Activated CD4-positive, alpha-beta memory T cell treated with anti-CD3 and anti-CD28 coated beads, Interleukin-2, amount 10 ng/mL, durations not matched to agents 7 days and 5 days (primary cell): ENCODE measurements around the gene ZBTB17. TPM values are rescaled to one million over a fixed set of nuclear protein-coding genes. Genes with fewer than 3 reads are reported as not detected.

Source experiments
- CTCF ChIA-PET: fragments of 350-600 bp; sonication (Branson Sonifier 250); formaldehyde crosslinking; loops from one replicate; lab custom pipeline; 2021; ENCODE audit warnings: antibody characterized with exemption, inconsistent platforms; lab: Charles Lee
- POLR2A ChIA-PET: fragments of 350-600 bp; sonication (Branson Sonifier 250); formaldehyde crosslinking; loops from one replicate; lab custom pipeline; 2021; ENCODE audit warnings: antibody characterized with exemption; lab: Charles Lee
- DNase-seq: peaks from one replicate; pipeline ENCODE4 v3.0.0-alpha.2; 2020
- H3K27ac Mint-ChIP-seq: one replicate; pipeline ENCODE4 v1.8.0; 2021; ENCODE audit warnings: mild to moderate bottlenecking, mixed read lengths
- H3K27me3 Mint-ChIP-seq: one replicate; pipeline ENCODE4 v1.8.0; 2021; ENCODE audit warnings: mixed read lengths
- H3K36me3 Mint-ChIP-seq: one replicate; pipeline ENCODE4 v1.8.0; 2021; ENCODE audit warnings: low read depth, mixed read lengths
- H3K4me1 Mint-ChIP-seq: one replicate; pipeline ENCODE4 v1.8.0; 2021; ENCODE audit warnings: mixed read lengths
- H3K4me3 Mint-ChIP-seq: one replicate; pipeline ENCODE4 v1.8.0; 2021; ENCODE audit warnings: mild to moderate bottlenecking, mixed read lengths
- H3K9me3 Mint-ChIP-seq: one replicate; pipeline ENCODE4 v1.8.0; 2021; ENCODE audit warnings: mixed read lengths
- total RNA-seq, 2 experiments: library from RNA; stranded (reverse); gene quantifications; one replicate each; pipeline ENCODE4 v1.2.3, GENCODE V29; 2021

ZBTB17 gene
- total RNA-seq, 2 experiments from 2014 or later: 43.8 to 48.0 TPM

DNA sequence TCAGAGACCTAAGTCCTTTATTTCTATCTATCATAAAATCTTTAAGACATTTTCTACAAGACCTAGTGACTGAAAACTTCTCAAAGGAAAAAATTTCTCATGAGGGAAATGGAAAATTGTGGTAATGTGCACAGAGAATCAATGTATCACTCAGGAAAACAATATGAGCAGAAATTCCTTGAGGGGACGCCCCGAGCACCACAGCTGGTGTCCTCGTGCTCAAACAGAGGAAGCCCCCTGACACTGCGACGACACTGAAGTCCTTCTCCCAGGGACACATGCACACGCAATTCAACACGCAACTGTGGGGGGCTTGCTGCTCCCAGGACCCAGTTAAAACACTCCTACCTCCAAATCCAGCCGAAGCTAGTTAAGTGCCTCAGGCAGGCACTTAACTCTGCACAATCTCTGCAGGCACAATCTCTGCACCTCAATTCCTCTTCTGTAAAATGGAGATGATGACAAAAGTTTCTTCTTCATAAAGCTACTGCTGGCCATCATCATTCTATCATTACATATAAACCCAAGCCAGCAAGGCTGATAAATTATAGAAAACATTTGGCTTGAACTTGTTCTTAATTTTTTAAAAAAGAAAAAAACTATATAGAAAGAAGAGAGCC is 16.0 kb downstream of the ZBTB17 start:
- CTCF ChIA-PET: interaction anchor here (0.5 to 1.6 kb wide), 3 partner anchors 145 to 538 kb away, joined by 3 to 8 read pairs (median 5); no protein-coding TSS in a partner anchor
- POLR2A ChIA-PET: interaction anchor here (1.1 to 1.9 kb wide), 3 partner anchors 10 to 22 kb away, joined by 3 to 6 read pairs (median 4); no protein-coding TSS in a partner anchor
- H3K4me1 Mint-ChIP-seq: peaks cover 51% of the 10 kb centered on the region
- no peak overlapping the region for H3K4me3 Mint-ChIP-seq
- peaks cover 16% of the 10 kb centered on the region for H3K36me3 Mint-ChIP-seq
- DNase-seq: no peak
- no peaks in the 10 kb centered on the region for H3K27me3 Mint-ChIP-seq
- no peaks in the 10 kb centered on the region for H3K9me3 Mint-ChIP-seq
- H3K27ac Mint-ChIP-seq: no peak overlapping the region

- Mint-ChIP-seq H3K27ac (no peak overlapping the region), H3K4me1 (peaks cover 47% of the 10 kb centered on the region), H3K9me3 (no peaks in the 10 kb centered on the region), H3K4me3 (no peak overlapping the region), H3K27me3 (no peaks in the 10 kb centered on the region), H3K36me3 (peaks cover 16% of the 10 kb centered on the region)
- no peak for DNase-seq
- ChIA-PET CTCF (interaction anchor here (1.3 to 1.6 kb wide), 2 partner anchors 144 to 167 kb away, joined by 5 to 8 read pairs; no protein-coding TSS in a partner anchor), POLR2A (interaction anchor here (1.5 to 1.9 kb wide), 2 partner anchors 9 to 17 kb away, joined by 4 to 6 read pairs; no protein-coding TSS in a partner anchor)
These were observed 16.5 kb downstream of the ZBTB17 start for GRCh38 chr1:15959424-15959823.

- Mint-ChIP-seq H3K36me3 (peaks cover 21% of the 10 kb centered on the region), H3K27ac (no peak overlapping the region), H3K9me3 (no peaks in the 10 kb centered on the region), H3K27me3 (no peaks in the 10 kb centered on the region), H3K4me3 (no peak overlapping the region), H3K4me1 (peaks cover 47% of the 10 kb centered on the region)
- no peak for DNase-seq
- POLR2A ChIA-PET: interaction anchor here (1.5 to 1.9 kb wide), 2 partner anchors 9 to 17 kb away, joined by 4 to 6 read pairs; no protein-coding TSS in a partner anchor
- CTCF ChIA-PET: interaction anchor here (1.4 to 1.6 kb wide), 2 partner anchors 112 to 144 kb away, joined by 3 to 8 read pairs; partner anchors contain the start of gene SPEN
These were observed 17.1 kb downstream of the ZBTB17 start for GRCh38 chr1:15958793-15959192.

DNA sequence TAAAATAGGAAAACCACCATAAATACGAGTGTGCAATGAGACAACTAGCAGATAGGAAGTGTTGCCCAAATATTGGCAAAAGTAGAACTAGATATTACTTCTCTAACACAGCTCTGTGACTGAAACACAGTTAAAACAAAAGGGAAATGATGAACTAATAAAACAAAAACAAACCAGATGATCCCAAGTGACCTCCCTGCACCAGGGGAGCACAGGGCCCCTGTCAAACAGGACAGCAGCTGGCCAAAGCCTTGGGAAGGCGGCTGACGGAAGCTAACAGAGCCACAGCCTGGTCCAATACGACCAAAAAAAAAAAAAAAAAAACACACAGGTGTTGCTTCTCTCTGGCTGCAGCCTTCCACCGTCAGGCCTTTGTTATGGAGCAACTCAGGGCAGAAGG is 17.8 kb downstream of the ZBTB17 start:
- Mint-ChIP-seq H3K27me3 (no peaks in the 10 kb centered on the region), H3K9me3 (no peaks in the 10 kb centered on the region), H3K4me3 (no peak overlapping the region), H3K36me3 (peaks cover 21% of the 10 kb centered on the region), H3K4me1 (peaks cover 47% of the 10 kb centered on the region), H3K27ac (no peak overlapping the region)
- POLR2A ChIA-PET: interaction anchor here (1.2 to 1.9 kb wide), 2 partner anchors 8 kb away, joined by 3 to 6 read pairs; no protein-coding TSS in a partner anchor
- CTCF ChIA-PET: interaction anchor here (0.8 to 1.4 kb wide), 3 partner anchors 18 to 143 kb away, joined by 3 to 4 read pairs (median 3); partner anchors contain the start of genes SPEN and ZBTB17
- DNase-seq: no peak

DNA sequence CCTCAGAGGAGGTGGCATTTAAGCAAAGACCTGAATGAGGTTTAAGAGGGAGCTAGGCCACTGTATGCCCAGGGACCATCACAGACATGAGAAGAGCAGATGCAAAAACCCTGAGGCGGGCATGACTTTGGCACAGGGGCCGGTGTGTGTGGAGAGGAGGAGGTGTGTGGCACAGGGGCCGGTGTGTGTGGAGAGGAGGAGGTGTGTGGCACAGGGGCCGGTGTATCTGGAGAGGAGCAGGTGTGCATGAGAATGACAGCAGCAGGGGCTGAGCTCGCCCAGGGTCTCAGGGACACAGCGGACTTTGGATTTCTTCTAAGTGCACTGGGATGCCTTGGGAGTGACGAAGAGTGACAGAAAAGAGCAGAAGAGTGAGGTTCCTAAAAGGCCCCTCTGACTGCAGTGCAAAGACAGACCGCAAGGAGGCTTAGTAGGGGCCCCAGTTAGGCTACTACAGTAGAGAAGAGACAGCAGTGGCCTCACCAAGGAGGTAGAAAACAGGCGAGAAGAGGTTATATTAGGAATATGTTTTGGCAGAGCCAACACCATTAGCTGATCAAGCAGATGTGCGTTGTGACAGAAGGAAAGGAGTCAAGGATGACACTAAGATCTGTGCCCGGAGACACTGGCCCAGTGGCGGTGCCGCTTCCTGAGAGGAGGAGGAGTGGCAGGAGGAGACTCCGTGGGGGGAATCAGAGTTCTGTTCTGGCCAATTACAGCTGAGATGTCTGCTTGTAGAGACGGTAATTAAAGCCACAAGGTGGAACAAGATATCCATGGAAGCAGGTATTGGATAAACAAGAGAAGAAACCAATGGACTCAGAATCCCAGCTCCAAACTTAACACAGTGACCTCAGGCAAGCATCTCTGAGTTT is 18.4 kb downstream of the ZBTB17 start:
- H3K36me3 Mint-ChIP-seq: peaks cover 22% of the 10 kb centered on the region
- DNase-seq: no peak
- H3K27ac Mint-ChIP-seq: no peak overlapping the region
- H3K4me3 Mint-ChIP-seq: no peak overlapping the region
- H3K4me1 Mint-ChIP-seq: peaks cover 50% of the 10 kb centered on the region
- H3K9me3 Mint-ChIP-seq: no peaks in the 10 kb centered on the region
- ChIA-PET CTCF (interaction anchor here (0.7 to 1.4 kb wide), 4 partner anchors 19 to 142 kb away, joined by 3 to 4 read pairs (median 3); partner anchors contain the start of genes SPEN and ZBTB17), POLR2A (interaction anchor here (1.2 to 1.9 kb wide), 2 partner anchors 7 to 9 kb away, joined by 3 to 6 read pairs; no protein-coding TSS in a partner anchor)
- no peaks in the 10 kb centered on the region for H3K27me3 Mint-ChIP-seq

DNA sequence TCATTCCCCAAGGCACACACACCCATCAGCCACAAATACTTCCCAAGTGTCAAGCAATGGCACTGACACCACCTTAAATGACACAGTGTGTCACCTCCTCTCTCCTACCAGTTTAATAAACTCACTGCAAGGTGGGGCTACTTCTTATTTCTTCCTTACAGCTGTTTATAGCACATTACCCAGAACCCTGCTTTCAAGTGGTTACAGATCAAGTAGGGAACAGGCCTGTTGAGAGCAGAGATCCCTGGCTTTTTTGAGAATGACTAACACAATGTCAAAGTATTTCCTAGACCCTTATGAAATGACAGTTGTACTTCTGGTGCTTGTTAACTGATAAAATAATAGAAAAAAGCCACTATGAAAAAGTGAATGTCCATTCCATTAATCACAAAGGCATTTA is 19.8 kb downstream of the ZBTB17 start:
- Mint-ChIP-seq H3K36me3 (peaks cover 20% of the 10 kb centered on the region), H3K4me1 (peaks cover 63% of the 10 kb centered on the region), H3K27ac (no peak overlapping the region), H3K9me3 (no peaks in the 10 kb centered on the region), H3K27me3 (no peaks in the 10 kb centered on the region), H3K4me3 (no peak overlapping the region)
- no peak for DNase-seq
- POLR2A ChIA-PET: interaction anchor here (1.4 kb wide), 1 partner anchor 10 kb away, joined by 6 read pairs; no protein-coding TSS in a partner anchor
- CTCF ChIA-PET: interaction anchor here (1.3 kb wide), 1 partner anchor 164 kb away, joined by 3 read pairs; no protein-coding TSS in a partner anchor

DNA sequence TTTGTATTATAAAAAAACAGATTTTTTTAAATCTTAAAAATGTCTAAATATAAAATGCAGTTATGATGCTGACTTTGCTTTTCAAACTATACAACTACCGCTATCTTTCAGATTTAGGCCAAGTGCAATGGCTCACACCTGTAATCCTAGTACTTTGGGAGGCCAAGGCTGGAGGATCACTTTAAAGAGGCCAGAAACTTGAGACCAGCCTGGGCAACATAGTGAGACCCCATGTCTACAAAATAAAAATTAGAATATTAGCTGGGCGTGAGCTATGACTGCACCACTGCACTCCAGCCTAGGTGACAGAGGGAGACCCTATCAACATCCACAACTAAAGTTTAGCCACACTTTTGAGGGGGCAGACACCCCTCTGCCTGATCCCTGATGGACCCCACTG is 20.3 kb downstream of the ZBTB17 start:
- H3K4me3 Mint-ChIP-seq: no peak overlapping the region
- no peak overlapping the region for H3K27ac Mint-ChIP-seq
- no peak for DNase-seq
- no peaks in the 10 kb centered on the region for H3K9me3 Mint-ChIP-seq
- peaks cover 69% of the 10 kb centered on the region for H3K4me1 Mint-ChIP-seq
- H3K36me3 Mint-ChIP-seq: peaks cover 20% of the 10 kb centered on the region
- POLR2A ChIA-PET: interaction anchor here (1.4 kb wide), 1 partner anchor 11 kb away, joined by 6 read pairs; no protein-coding TSS in a partner anchor
- CTCF ChIA-PET: interaction anchor here (1.3 kb wide), 1 partner anchor 164 kb away, joined by 3 read pairs; no protein-coding TSS in a partner anchor
- H3K27me3 Mint-ChIP-seq: no peaks in the 10 kb centered on the region

- ChIA-PET CTCF (no interaction called here), POLR2A (interaction anchor here (0.8 kb wide), 1 partner anchor 12 kb away, joined by 3 read pairs; no protein-coding TSS in a partner anchor)
- no peak overlapping the region for H3K27ac Mint-ChIP-seq
- H3K27me3 Mint-ChIP-seq: no peaks in the 10 kb centered on the region
- no peak overlapping the region for H3K4me3 Mint-ChIP-seq
- H3K4me1 Mint-ChIP-seq: peaks cover 74% of the 10 kb centered on the region
- DNase-seq: no peak
- H3K36me3 Mint-ChIP-seq: peaks cover 20% of the 10 kb centered on the region
- no peaks in the 10 kb centered on the region for H3K9me3 Mint-ChIP-seq
These were observed 21.6 kb downstream of the ZBTB17 start for GRCh38 chr1:15954316-15954715.

- Mint-ChIP-seq H3K4me1 (peaks cover 79% of the 10 kb centered on the region), H3K4me3 (no peak overlapping the region), H3K9me3 (no peaks in the 10 kb centered on the region), H3K27me3 (no peaks in the 10 kb centered on the region), H3K36me3 (peaks cover 23% of the 10 kb centered on the region), H3K27ac (peak overlapping the region; percentile 22)
- DNase-seq: no peak
- POLR2A ChIA-PET: interaction anchor here (0.8 kb wide), 1 partner anchor 13 kb away, joined by 3 read pairs; no protein-coding TSS in a partner anchor
- CTCF ChIA-PET: no interaction called here
These were observed 22.1 kb downstream of the ZBTB17 start for GRCh38 chr1:15953791-15954241.

- H3K36me3 Mint-ChIP-seq: peaks cover 26% of the 10 kb centered on the region
- H3K9me3 Mint-ChIP-seq: no peaks in the 10 kb centered on the region
- peaks cover 81% of the 10 kb centered on the region for H3K4me1 Mint-ChIP-seq
- no peak for DNase-seq
- POLR2A ChIA-PET: interaction anchor here (4.7 kb wide), 1 partner anchor 13 kb away, joined by 31 read pairs; no protein-coding TSS in a partner anchor
- H3K27ac Mint-ChIP-seq: peak overlapping the region; percentile 22
- CTCF ChIA-PET: no interaction called here
- H3K27me3 Mint-ChIP-seq: no peaks in the 10 kb centered on the region
- H3K4me3 Mint-ChIP-seq: no peak overlapping the region
These were observed 22.6 kb downstream of the ZBTB17 start for GRCh38 chr1:15953294-15953771.

GRCh38 chr1:15952317-15953258 is 23.3 kb downstream of the ZBTB17 start:
- POLR2A ChIA-PET: interaction anchor here (2.3 to 4.7 kb wide), 2 partner anchors 14 to 23 kb away, joined by 12 to 31 read pairs; partner anchors contain the start of gene ZBTB17
- DNase-seq: peak; percentile 51
- Mint-ChIP-seq H3K36me3 (peaks cover 29% of the 10 kb centered on the region), H3K27me3 (no peaks in the 10 kb centered on the region), H3K4me3 (no peak overlapping the region), H3K9me3 (no peaks in the 10 kb centered on the region), H3K4me1 (peaks cover 83% of the 10 kb centered on the region), H3K27ac (peak overlapping the region; percentile 88)
- CTCF ChIA-PET: no interaction called here
